Caki2 (cell line): ENCODE data around the gene XCL1. TPM values are rescaled to one million over a fixed set of nuclear protein-coding genes. Genes with fewer than 3 reads are reported as not detected.
"Not testable (repeated sequence)": the region's sequence is repeated elsewhere in the genome, so short reads cannot be mapped to it uniquely, and the experiment has no call there.

ENCODE experiments used
- DNase-seq: peaks from one replicate; pipeline ENCODE4 v3.0.0-alpha.2; 2015; ENCODE audit warnings: low read depth
- in situ Hi-C: cut with HindIII; loops from 2 replicates; pipeline ENCODE4 v1.10.0; 2016; ENCODE audit warnings: low sequenced_read_pairs, low pct_unique_long_range_greater_than_20kb, mixed read lengths
- total RNA-seq: library from RNA; depleted of rRNA; stranded (reverse); fragments of >200 nt; shearing (Covaris generic); gene quantifications from 2 replicates; pipeline ENCODE4 v1.2.3, GENCODE V29; 2014; ENCODE audit warnings: low replicate concordance

XCL1 gene
- total RNA-seq, 1 experiment from 2014 or later, result not detected

DNA sequence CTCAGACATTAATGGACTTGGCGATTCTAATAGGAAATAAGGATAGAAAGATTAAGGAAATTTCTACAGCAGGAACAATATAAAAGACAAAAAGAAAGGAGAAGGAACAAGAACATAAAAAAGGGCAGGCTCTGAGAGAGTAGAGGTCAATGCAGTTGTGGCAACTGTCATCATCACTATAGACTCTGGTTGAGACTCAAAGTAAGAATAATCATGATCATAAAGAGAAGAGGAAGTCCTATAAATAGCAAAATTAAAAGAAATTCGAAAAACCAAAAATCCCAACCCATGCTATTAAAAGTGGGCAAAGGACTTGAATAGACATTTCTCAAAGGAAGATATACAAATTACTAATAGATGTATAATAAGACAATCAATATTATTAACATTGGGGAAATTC is 14.4 kb upstream of the XCL1 start:
- DNase-seq, result no peak
- in situ Hi-C loops, result no loop called here

DNA sequence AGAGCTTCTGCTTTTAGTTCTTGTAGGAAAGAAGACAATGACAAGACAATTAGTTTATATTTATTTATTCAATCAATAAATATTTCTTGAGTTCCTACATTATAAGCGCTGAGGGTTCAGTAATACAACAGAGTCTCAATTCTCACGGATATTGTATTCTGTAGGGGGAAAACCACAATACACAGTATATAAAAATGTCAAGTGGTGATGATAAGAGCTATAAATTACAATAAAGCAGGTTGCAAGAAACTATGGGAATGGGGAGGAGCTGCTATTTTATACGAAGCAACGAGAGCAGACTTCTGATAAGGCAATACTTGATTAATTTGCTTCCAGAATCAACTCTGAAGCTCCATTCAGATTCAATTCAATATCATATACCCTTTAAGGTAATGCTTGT is 10.6 kb upstream of the XCL1 start:
- DNase-seq, result no peak
- in situ Hi-C loops, result no loop called here

GRCh38 chr1:168567007-168567406 is 9.4 kb upstream of the XCL1 start:
- DNase-seq, result no peak
- in situ Hi-C loops, result no loop called here

DNA sequence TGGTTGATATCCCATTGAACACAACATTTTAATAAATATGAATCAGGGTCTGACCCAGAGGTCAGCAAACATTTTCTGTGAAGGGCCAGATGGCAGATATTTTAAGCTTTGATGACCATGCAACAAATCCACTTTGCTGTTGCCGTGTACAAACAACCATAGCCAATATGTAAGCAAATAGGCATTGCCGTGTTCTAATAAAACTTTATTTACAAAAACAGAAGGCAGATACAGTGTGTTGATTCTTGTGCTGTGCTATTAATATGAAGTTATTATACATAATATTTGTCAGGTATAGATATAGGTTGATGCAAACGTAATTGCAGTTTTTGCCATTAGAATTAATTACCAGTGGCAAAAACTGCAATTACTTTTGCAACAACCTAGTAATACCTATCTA is 8.8 kb upstream of the XCL1 start:
- DNase-seq, result no peak
- in situ Hi-C loops, result no loop called here

DNA sequence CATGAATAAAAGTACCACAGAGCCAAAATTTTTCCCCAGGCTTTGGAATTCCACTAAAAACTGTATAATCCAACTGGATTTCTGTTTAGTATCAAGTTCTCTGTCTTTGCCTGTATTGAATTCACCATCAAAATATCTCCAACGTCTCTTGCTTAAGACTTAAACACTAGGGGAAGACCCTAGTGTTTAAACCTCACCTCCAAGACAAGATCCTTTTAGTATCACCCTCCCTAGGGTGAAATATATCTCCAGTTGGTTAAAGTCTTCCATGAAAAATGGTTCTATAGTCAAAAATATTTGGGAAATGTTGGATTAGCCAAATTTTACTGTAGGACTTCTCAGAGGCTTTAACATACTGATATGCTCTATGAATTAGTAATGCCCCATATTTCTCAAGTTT is 8.1 kb upstream of the XCL1 start:
- no peak for DNase-seq
- in situ Hi-C loops, result no loop called here

DNA sequence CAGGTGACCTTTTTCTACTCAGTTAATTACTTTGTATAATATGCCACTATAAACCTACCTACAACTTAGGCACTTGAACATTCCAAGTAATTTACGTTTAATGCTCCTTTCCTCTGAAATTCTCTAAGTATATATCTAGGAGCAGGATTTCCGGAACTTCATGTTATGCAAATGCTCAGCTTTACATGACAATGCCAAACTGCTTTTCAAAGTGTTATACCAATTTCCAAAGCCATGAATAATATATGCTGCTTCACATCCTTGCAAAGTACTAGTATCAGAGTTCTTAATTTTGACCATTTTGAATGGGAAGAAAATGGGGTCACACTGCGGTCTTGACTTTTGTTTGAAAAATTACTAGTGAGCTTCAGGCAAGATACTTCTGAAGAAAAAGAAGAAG is 5.8 kb upstream of the XCL1 start:
- in situ Hi-C loops, result no loop called here
- no peak for DNase-seq

DNA sequence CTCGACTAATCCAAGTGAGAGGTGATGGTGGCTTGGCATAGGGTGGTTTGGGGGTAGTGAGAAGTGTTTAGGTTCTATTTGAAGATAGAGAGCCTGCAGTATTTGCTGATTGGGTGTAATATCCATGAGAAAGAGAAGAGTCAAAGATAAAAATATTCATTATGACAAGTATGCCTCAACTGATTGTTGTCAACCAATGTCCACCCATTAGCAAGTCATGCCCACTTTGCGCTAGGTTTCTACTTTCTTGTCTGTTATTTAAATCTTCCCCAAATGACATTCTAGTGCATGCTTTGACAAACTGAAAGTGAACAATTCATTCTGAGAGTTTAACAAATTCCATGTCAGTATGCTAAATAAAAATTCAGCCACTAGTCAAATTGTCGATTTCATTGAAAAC is 3.8 kb upstream of the XCL1 start:
- no peak for DNase-seq
- in situ Hi-C loops, result no loop called here

GRCh38 chr1:168574234-168574633 is 2.2 kb upstream of the XCL1 start:
- DNase-seq, in situ Hi-C loops: not testable (repeated sequence)

GRCh38 chr1:168578531-168579185 is 2.3 kb downstream of the XCL1 start:
- in situ Hi-C loops, DNase-seq: not testable (repeated sequence)

DNA sequence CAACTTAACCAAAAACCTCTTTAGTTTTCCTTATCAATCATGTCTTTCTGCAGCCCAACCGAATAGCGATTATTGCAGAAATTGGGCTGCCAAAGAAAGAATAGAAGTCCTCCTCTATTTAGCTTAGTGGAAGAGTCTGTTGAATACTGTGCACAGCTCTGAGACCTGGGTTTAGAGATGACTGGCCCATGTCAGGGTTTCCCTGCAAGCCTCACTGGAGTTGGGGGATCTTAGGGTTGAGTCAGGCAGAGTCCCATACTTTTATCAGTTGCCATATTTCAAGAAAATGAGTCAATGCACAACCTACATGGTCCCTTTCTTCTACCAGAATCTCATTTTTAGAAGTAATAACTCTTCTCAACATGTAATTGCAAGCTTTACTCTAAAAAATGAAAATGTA is 3.9 kb downstream of the XCL1 start:
- in situ Hi-C loops, DNase-seq: not testable (repeated sequence)

GRCh38 chr1:168580991-168581390 is 4.6 kb downstream of the XCL1 start:
- DNase-seq, in situ Hi-C loops: not testable (repeated sequence)

DNA sequence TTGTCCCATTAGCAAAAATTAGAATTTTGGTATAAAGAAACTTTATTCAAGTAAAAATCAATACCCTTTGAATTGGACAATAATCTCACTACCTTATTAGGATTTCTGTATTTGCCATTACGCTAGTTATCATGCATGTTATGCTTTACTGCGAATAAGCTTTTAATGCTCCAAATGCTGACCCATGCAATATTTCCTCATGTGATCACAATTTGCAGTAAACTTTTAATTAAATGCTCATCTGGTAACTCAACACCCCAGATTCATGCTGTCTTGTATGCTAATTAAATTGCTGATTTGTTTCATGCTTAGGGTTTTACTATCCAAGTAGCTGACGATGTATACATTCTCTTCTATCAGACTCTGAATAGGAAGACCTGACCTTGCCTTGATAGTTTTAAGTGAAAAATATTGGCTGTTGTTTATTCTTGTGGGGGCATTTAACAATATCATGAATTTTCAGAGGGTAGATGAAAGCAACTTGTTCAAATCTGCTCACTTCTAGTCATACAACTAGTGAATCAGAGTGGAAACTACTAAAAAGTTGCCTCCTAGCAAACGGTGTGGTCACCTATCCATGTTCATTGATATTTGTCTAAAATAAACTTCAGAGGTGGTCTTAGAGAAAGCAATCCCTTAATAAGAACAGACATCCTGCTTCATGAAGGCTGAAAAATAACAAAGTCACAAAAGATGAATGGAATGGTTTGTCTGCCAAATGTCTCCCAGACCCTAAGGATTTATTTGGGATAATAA is 5.6 kb downstream of the XCL1 start:
- in situ Hi-C loops, result no loop called here
- DNase-seq, result no peak

- DNase-seq, result peak; percentile 89
- in situ Hi-C loops, result no loop called here
Observed at GRCh38 chr1:168582688-168583336, 6.4 kb downstream of the XCL1 start.

- peak; percentile 92 for DNase-seq
- in situ Hi-C loops, result no loop called here
Observed at GRCh38 chr1:168583571-168583970, 7.2 kb downstream of the XCL1 start.

DNA sequence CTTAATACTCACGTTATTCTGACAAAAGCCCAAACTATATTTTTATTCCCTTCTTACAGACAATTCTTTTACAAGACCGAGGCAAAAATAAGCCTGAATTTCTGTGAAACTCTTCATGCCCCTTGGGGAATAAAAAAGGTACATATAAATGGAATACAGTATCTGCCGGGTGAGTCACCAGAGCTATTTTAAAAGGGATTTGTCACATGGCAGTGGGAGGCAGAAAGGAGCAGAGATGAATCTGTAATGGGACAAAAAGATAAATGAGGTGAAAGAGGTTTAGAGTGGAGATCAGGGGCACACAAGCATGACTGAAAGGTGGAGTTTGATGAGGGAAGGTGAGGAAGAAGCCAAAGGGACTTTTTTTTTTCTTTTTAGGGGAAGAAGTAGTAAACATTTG is 8.8 kb downstream of the XCL1 start:
- in situ Hi-C loops, result no loop called here
- peak; percentile 63 for DNase-seq

GRCh38 chr1:168585937-168586336 is 9.5 kb downstream of the XCL1 start:
- no peak for DNase-seq
- in situ Hi-C loops, result no loop called here

- in situ Hi-C loops, result no loop called here
- no peak for DNase-seq
Observed at GRCh38 chr1:168589167-168589566, 12.8 kb downstream of the XCL1 start.

GRCh38 chr1:168591066-168591465 is 14.7 kb downstream of the XCL1 start:
- no peak for DNase-seq
- in situ Hi-C loops, result no loop called here

DNA sequence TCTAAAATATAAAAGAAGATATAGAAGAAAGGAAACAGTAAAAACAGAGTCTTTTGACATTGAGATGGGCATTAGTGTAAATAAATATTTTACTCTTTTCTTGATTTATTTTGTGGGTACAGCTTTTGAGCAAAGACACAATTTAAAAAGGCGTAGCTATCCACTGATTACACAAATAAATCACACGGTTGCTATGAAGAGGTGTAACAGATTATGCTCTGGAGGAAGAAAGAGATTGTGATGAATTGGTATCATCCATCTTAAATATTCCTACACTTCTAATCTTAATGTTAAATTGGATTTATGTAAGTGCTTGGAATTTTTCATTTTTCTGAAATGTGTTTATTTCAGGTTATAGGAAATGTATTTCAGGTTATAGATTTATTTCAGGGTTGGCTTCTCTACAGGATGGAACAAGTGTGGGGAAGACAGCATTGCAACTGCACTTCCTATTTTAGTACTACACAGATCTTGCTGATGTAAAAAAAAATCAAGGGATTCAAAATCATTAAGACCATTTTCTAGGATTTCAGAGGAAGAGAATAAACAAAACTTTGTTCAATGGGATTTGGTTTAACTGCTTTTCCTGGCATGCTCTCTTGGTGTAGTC is 15.3 kb downstream of the XCL1 start:
- no peak for DNase-seq
- in situ Hi-C loops, result no loop called here
